Measurements from ENCODE around the gene RTTN. TPM values are rescaled to one million over a fixed set of nuclear protein-coding genes. Genes with fewer than 3 reads are reported as not detected.

The RTTN gene
- total RNA-seq, 1 donor from 2014 or later, result 31.3 TPM

DNA sequence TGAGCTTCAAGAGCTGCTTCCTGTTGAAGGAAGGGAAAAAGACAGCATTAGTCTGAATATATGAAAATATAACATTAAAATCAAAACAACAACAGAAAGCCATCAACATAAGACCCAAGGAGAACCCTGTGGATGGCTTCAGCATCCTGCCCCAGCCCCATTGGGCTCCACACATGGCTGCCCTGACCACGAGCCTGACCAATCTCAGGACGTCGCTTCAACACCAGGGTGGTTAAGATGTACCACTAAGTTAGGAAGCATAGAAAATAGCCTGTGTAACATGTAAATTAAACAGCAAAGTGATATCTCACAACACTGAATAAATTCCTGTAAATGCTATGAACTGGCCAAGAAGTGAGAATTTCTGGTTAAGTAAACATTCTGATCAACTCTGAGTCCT is 180.7 kb downstream of the RTTN start:
- Histone ChIP-seq H3K4me3 (ENCODE audit: low read depth, low read length) (no peak overlapping the region), H3K36me3 (ENCODE audit: control insufficient read depth, insufficient read depth, low read length) (peaks cover 13% of the 10 kb centered on the region), H3K27me3 (ENCODE audit: control insufficient read depth, insufficient read depth, low read length) (no peaks in the 10 kb centered on the region)
- FAIRE-seq (no peak), DNase-seq (ENCODE audit: low read depth) (no peak)
- TF ChIP-seq, protein P1, sequence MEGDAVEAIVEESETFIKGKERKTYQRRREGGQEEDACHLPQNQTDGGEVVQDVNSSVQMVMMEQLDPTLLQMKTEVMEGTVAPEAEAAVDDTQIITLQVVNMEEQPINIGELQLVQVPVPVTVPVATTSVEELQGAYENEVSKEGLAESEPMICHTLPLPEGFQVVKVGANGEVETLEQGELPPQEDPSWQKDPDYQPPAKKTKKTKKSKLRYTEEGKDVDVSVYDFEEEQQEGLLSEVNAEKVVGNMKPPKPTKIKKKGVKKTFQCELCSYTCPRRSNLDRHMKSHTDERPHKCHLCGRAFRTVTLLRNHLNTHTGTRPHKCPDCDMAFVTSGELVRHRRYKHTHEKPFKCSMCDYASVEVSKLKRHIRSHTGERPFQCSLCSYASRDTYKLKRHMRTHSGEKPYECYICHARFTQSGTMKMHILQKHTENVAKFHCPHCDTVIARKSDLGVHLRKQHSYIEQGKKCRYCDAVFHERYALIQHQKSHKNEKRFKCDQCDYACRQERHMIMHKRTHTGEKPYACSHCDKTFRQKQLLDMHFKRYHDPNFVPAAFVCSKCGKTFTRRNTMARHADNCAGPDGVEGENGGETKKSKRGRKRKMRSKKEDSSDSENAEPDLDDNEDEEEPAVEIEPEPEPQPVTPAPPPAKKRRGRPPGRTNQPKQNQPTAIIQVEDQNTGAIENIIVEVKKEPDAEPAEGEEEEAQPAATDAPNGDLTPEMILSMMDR (IDR thresholded peaks at IDR 0.05; ENCODE audit: insufficient read depth, low read length, severe bottlenecking), result no peak

- TF ChIP-seq, protein P1 (IDR thresholded peaks at IDR 0.05; ENCODE audit: insufficient read depth, low read length, severe bottlenecking), result no peak
- Histone ChIP-seq H3K27me3 (ENCODE audit: control insufficient read depth, insufficient read depth, low read length) (no peaks in the 10 kb centered on the region), H3K4me3 (ENCODE audit: low read depth, low read length) (no peak overlapping the region), H3K36me3 (ENCODE audit: control insufficient read depth, insufficient read depth, low read length) (peaks cover 13% of the 10 kb centered on the region)
- DNase-seq (ENCODE audit: low read depth) (no peak), FAIRE-seq (no peak)
These were observed 181.4 kb downstream of the RTTN start for GRCh38 chr18:70024093-70024492.

GRCh38 chr18:70022636-70023035 is 182.9 kb downstream of the RTTN start:
- Histone ChIP-seq H3K4me3 (ENCODE audit: low read depth, low read length) (no peak overlapping the region), H3K36me3 (ENCODE audit: control insufficient read depth, insufficient read depth, low read length) (peaks cover 9% of the 10 kb centered on the region), H3K27me3 (ENCODE audit: control insufficient read depth, insufficient read depth, low read length) (no peaks in the 10 kb centered on the region)
- FAIRE-seq (no peak), DNase-seq (ENCODE audit: low read depth) (no peak)
- TF ChIP-seq, protein P1 (IDR thresholded peaks at IDR 0.05; ENCODE audit: insufficient read depth, low read length, severe bottlenecking), result no peak

DNA sequence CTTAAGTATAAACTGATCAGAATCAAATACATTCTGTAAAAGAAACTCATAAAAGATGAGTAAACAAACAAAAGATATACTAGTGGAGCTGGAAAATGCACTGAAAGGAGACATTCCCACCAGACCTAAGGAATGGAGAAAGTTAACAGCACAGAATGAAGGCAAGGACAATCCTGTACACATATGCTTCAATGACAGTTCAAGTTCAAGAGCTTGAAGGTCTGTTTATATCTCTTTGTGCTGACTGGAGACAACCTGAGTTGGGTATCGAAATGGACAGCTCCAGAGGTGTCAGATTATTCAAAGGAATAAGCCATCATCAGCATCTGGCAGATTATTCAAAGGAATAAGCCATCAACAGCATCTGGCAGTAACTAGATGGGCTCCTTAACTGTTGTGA is 184.0 kb downstream of the RTTN start:
- Histone ChIP-seq H3K27me3 (ENCODE audit: control insufficient read depth, insufficient read depth, low read length) (no peaks in the 10 kb centered on the region), H3K36me3 (ENCODE audit: control insufficient read depth, insufficient read depth, low read length) (peaks cover 12% of the 10 kb centered on the region), H3K4me3 (ENCODE audit: low read depth, low read length) (no peak overlapping the region)
- no peak for DNase-seq (ENCODE audit: low read depth)
- FAIRE-seq, result no peak
- TF ChIP-seq, protein P1 (IDR thresholded peaks at IDR 0.05; ENCODE audit: insufficient read depth, low read length, severe bottlenecking), result no peak

GRCh38 chr18:70021043-70021442 is 184.4 kb downstream of the RTTN start:
- H3K4me3 ChIP-seq (ENCODE audit: low read depth, low read length), result no peak overlapping the region
- H3K36me3 ChIP-seq (ENCODE audit: control insufficient read depth, insufficient read depth, low read length), result peaks cover 14% of the 10 kb centered on the region
- DNase-seq (ENCODE audit: low read depth) (no peak), FAIRE-seq (no peak)
- H3K27me3 ChIP-seq (ENCODE audit: control insufficient read depth, insufficient read depth, low read length), result no peaks in the 10 kb centered on the region
- TF ChIP-seq, protein P1 (IDR thresholded peaks at IDR 0.05; ENCODE audit: insufficient read depth, low read length, severe bottlenecking), result no peak

DNA sequence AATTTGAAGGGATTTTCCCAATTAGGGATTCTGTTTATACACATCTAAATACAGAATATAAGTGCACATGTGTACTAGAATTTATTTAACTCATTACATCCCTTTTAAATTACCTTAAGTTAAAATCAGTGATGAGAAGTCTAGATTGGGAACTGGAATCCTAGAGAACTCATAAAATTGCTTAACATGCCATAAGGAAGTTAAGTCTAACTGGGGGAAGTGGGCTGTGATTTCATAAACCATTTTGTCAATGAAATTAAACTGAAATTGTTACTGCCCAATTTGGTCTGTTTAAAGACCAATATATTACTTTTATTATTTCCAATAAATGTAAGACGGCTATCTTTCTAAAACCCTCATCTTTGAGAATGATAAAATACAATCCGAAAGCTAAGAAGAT is 185.5 kb downstream of the RTTN start:
- Histone ChIP-seq H3K4me3 (ENCODE audit: low read depth, low read length) (no peak overlapping the region), H3K36me3 (ENCODE audit: control insufficient read depth, insufficient read depth, low read length) (peaks cover 14% of the 10 kb centered on the region), H3K27me3 (ENCODE audit: control insufficient read depth, insufficient read depth, low read length) (no peaks in the 10 kb centered on the region)
- FAIRE-seq, result no peak
- TF ChIP-seq, protein P1 (IDR thresholded peaks at IDR 0.05; ENCODE audit: insufficient read depth, low read length, severe bottlenecking), result no peak
- DNase-seq (ENCODE audit: low read depth), result no peak

All from bronchial epithelial cell (primary cell).